Stimulated activated CD8-positive, alpha-beta memory T cell treated with anti-CD3 and anti-CD28 coated beads, Interleukin-4, amount 100 ng/mL, for 1 hour (primary cell): ENCODE data around the gene PLXNB1.

Experiments
- DNase-seq, 2 donors: peaks; one replicate each; pipeline ENCODE4 v3.0.0-alpha.2; 2020; ENCODE audit warnings: low read depth in 2 of 2, low spot score in 1 of 2

Gene PLXNB1

DNA sequence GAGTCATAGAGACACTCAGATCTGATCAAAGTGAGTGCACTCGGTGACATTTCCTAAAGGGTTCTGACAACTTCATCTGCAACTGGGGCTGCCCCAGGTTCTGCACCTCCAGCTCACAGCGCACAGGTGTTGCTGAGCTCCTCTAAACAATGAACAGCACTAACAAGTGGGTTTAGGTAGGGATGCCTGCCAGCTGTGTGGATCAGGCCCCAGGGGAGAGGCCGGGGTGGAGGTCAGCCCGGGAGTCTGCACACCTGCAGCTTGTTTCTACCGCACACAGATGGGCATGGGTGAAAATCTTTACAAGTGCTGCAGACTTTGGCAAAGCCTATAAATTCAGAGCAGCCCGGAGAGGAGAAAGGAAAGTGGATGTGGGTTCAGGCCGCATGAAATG is 57.5 kb downstream of the PLXNB1 start:
- no peak for DNase-seq

DNA sequence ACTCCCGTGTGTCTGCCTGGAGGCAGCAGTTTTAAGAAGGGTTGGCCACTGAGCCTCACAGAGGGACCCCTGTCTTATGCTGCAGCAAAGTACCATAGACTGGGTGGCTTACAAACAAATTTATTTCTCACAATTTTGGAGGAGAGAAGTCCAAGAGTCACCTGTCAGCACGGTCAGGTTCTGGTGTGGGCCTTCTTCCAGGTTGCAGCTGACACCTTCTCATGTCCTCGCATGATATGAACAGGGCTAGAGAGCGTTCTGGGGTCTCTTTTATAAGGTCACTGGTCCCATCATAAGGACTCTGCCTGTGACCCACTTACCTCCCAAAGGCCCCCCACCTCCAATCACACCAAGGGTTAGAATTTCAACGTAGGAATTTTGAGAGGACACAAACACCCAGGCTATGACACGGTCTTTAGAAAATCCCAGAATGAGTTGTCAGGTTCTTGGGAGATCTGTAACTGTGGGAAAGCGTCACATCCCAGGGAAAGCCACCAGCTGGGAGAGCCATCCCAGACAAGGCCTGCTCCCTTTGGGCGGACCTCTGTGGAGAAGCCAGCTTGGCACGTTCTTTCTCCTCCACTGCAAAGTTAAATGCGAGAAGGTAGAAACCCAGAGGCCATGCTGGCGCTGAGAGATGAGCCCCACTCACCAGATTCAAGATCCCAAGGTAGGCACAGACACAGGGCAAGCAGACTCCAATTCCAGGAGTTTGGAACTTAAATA is 58.1 kb downstream of the PLXNB1 start, which contains the start of gene FBXW12:
Gene FBXW12 (plus strand): TSS at position 569 of the 726 bp plus-strand sequence. CDS start 549 bp downstream, outside the sequence.
- DNase-seq, result no peak

DNA sequence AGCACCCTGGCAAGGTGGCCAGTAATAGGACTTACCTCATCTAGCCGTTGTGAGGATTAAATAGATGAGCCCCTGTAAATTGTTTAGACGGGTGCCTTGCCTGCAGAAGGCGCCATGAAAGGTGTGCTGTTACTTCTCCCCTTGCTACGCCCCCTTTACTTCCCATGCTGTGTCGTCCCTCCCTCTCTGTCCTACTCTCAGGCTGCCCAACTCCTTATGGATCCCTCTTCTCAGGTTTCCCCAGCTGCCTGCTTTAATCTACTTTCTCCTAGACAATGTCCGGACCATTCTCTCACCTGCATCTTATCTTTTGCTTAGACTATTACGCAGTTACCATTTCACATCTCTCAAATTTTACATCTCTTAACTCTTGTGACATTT is 59.6 kb downstream of the PLXNB1 start:
- DNase-seq, result no peak

DNA sequence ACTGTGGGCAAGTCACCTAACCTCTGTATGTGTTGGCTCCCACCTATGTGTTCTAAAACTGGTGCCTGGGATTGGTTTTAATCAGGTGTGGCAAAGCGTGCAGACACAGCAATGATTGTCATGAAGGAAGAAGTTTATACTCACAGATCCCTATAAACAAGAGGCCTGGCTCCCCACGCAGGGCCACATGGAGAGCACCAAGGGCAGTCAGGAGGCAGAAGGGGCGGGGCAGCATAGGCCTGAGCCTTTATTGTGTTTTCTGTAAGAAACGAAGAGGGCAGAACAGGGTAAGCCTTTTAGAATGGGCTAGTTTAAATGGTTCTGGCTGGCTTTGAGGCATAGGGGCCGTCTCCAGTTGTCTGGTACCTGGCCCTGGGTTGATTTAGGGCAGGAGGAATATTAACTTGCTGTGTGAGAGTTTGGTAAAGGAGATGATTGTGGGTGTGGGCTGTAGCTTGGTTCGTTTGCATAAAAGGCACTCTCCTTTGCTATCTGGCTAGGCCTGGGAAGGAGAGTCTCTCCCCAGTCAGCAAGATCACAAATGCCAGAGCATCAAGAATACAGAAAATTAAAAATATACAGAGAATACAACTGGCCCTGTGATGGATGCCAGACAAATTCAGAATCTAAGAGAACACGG is 60.1 kb downstream of the PLXNB1 start:
- no peak for DNase-seq

DNA sequence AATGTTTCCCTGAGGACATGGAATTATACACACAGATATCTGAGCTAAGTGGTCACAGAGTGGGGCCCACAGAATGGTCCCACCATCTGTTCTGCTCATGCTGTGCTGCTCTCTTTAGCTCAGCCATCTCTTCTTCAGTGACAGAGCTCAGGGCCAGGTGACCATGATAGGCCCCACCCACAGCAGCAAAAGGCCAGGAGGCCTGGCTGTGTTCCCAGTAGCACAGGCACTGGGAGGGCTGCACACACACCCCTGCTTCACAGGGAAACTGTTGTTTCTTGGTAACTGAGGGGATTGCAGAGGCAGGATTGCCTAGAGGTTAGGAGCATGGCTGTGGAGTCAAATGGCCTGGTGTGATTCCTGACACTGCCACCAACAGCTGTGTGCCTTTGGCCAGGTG is 62.7 kb downstream of the PLXNB1 start:
- no peak for DNase-seq

DNA sequence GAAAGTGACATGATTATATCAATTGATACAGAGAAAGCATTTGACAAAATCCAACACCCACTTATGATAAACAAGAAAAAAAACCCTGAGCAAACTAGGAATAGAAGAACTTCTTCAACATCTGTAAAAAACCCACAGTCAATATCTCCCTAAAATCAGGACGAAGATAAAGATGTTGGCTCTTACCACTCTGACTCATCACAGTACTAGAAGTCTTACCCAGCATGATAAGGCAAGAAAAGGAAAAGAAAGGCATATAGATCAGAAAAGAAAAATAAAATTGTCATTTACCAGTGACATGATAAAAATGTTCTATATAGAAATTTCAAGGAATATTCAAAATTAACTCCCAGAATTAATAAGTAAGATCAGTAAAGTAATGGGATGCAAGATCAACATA is 65.0 kb downstream of the PLXNB1 start:
- DNase-seq, result no peak

DNA sequence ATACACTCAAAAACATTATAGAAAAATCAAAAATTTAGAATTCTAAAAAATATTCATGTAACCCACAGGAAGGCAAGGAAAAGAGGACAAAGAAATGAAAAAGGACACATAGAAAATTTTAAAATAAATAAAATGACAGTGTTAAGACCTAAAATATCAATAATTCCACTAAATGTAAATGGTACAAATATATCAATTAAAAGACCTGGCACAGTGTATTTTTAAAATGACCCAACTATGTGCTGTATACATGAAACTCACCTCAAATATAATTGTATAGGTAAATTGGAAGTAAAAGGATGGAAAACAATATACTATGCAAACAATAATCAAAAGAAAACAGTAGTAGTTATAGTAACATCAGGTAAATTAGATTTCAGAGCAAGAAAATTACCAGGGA is 68.0 kb downstream of the PLXNB1 start:
- no peak for DNase-seq

DNA sequence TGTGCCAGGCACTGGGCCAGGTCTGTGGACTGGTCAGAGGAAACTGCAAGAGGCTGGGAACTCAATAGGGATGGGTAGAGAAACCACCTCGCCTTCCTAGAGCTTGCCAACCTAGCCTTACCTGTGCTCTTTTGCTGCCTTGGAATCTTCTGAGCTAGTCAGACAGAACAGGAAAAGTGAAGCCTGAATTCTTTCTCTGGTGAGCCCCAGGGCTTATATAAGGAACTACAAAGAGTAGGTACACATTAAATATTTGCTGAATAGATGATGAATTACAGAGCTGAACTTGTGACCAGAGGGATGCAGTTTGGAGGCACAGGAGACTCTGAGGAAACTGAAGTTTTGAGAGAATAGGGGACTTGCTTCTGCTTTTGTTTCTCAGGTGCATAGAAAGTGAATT is 73.5 kb downstream of the PLXNB1 start:
- DNase-seq, result no peak

DNA sequence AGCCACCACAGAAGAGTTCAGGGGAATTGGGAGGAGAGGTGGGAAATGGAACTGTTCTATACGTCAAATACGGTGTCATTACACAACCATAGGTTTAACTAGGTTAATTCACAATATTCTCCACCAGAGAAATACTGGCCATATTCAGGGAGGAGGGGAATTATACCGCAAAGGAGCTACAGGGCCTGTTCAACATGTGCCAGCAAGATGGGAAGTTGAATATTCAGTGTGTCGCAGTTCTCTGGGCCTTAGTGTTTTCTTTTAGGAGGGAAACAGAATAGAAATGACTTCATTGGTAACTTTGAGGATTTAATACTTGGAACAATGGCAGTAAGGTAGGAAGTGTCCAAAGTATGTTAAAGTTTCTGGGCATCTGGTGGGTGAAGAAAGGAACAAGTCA is 75.9 kb downstream of the PLXNB1 start:
- no peak for DNase-seq
